H9 (cell line): ENCODE data around the gene INTS4. TPM values are rescaled to one million over a fixed set of nuclear protein-coding genes. Genes with fewer than 3 reads are reported as not detected.
A peak's percentile ranks its signal among the peaks of the same experiment; 100 is the strongest.

Source experiments
- DNase-seq: peaks from one replicate; pipeline ENCODE4 v3.0.0-alpha.2; 2017
- H2AFZ ChIP-seq: one replicate; pipeline ENCODE4 v1.6.1; 2013; ENCODE audit warnings: mild to moderate bottlenecking, low read length, control low read depth, moderate library complexity
- H2AK5ac ChIP-seq: 2 replicates; pipeline ENCODE4 v1.6.1; 2013; ENCODE audit warnings: low read length, control low read depth, mixed read lengths; ENCODE audit not compliant: insufficient read length
- H2BK120ac ChIP-seq: one replicate; pipeline ENCODE4 v1.6.1; 2013; ENCODE audit warnings: low read depth, mild to moderate bottlenecking, low read length, control low read depth, inconsistent platforms; ENCODE audit not compliant: poor library complexity, severe bottlenecking
- H2BK12ac ChIP-seq: 2 replicates; pipeline ENCODE4 v1.6.1; 2013; ENCODE audit warnings: low read length, control low read depth, mixed read lengths, low read depth; ENCODE audit not compliant: insufficient read length
- H2BK15ac ChIP-seq: 2 replicates; pipeline ENCODE4 v1.6.1; 2013; ENCODE audit warnings: low read depth, low read length, control low read depth
- H2BK20ac ChIP-seq: one replicate; pipeline ENCODE4 v1.6.1; 2013; ENCODE audit warnings: low read depth, mild to moderate bottlenecking, low read length, control low read depth, inconsistent platforms; ENCODE audit not compliant: poor library complexity, severe bottlenecking
- H2BK5ac ChIP-seq: 2 replicates; pipeline ENCODE4 v1.6.1; 2013; ENCODE audit warnings: low read length, control low read depth, mixed read lengths; ENCODE audit not compliant: insufficient read length
- H3K14ac ChIP-seq: 2 replicates; pipeline ENCODE4 v1.6.1; 2013; ENCODE audit warnings: low read length, control low read depth; ENCODE audit not compliant: insufficient read depth
- H3K18ac ChIP-seq: 2 replicates; pipeline ENCODE4 v1.6.1; 2013; ENCODE audit warnings: low read depth, mild to moderate bottlenecking, mixed read lengths, low read length, control low read depth; ENCODE audit not compliant: insufficient read length
- H3K23ac ChIP-seq: 2 replicates; pipeline ENCODE4 v1.6.1; 2013; ENCODE audit warnings: low read length, control low read depth, mixed read lengths, low read depth; ENCODE audit not compliant: insufficient read length
- H3K23me2 ChIP-seq: 2 replicates; pipeline ENCODE4 v1.6.1; 2013; ENCODE audit warnings: low read depth, mild to moderate bottlenecking, mixed read lengths, low read length, control low read depth; ENCODE audit not compliant: insufficient read length, poor library complexity, severe bottlenecking
- H3K27ac ChIP-seq: 2 replicates; pipeline ENCODE4 v1.5.1; 2013; ENCODE audit warnings: low read length, control low read depth, mixed read lengths, low read depth; ENCODE audit not compliant: insufficient read length
- H3K27me3 ChIP-seq: 2 replicates; pipeline ENCODE4 v1.6.1; 2013; ENCODE audit warnings: low read length, control low read depth, inconsistent platforms; ENCODE audit not compliant: insufficient read depth
- H3K4ac ChIP-seq: 2 replicates; pipeline ENCODE4 v1.6.1; 2013; ENCODE audit warnings: low read depth, mild to moderate bottlenecking, control low read depth, inconsistent platforms, low read length, moderate library complexity
- H3K4me1 ChIP-seq: 2 replicates; pipeline ENCODE4 v1.6.1; 2013; ENCODE audit warnings: low read length, control low read depth, inconsistent platforms; ENCODE audit not compliant: insufficient read depth
- H3K4me2 ChIP-seq: 2 replicates; pipeline ENCODE4 v1.6.1; 2013; ENCODE audit warnings: low read length, control low read depth, mixed read lengths; ENCODE audit not compliant: insufficient read length, insufficient read depth
- H3K56ac ChIP-seq: 2 replicates; pipeline ENCODE4 v1.6.1; 2013; ENCODE audit warnings: low read depth, mild to moderate bottlenecking, mixed read lengths, low read length, control low read depth; ENCODE audit not compliant: insufficient read length
- H3K79me1 ChIP-seq: 2 replicates; pipeline ENCODE4 v1.6.1; 2013; ENCODE audit warnings: low read depth, mild to moderate bottlenecking, moderate library complexity, low read length, control low read depth, inconsistent platforms; ENCODE audit not compliant: insufficient read depth, poor library complexity, severe bottlenecking
- H3K79me2 ChIP-seq: 2 replicates; pipeline ENCODE4 v1.6.1; 2013; ENCODE audit warnings: low read length, control low read depth, inconsistent platforms; ENCODE audit not compliant: insufficient read depth
- H3K9ac ChIP-seq: 2 replicates; pipeline ENCODE4 v1.6.1; 2013; ENCODE audit warnings: low read length, control low read depth, mixed read lengths; ENCODE audit not compliant: insufficient read length; ENCODE audit errors: extremely low read depth
- H3K9me3 ChIP-seq: one replicate; pipeline ENCODE4 v1.6.1; 2013; ENCODE audit warnings: low read depth, low read length, inconsistent platforms; ENCODE audit not compliant: control insufficient read depth
- H3T11ph ChIP-seq: one replicate; pipeline ENCODE4 v1.6.1; 2013; ENCODE audit warnings: mild to moderate bottlenecking, low read length, control low read depth, inconsistent platforms
- H4K20me1 ChIP-seq: one replicate; pipeline ENCODE4 v1.6.1; 2013; ENCODE audit not compliant: control insufficient read depth, insufficient read length, insufficient read depth
- H4K5ac ChIP-seq: 2 replicates; pipeline ENCODE4 v1.6.1; 2013; ENCODE audit warnings: low read depth, mild to moderate bottlenecking, mixed read lengths, low read length, control low read depth; ENCODE audit not compliant: insufficient read length
- H4K8ac ChIP-seq: replicated peaks from 2 replicates; pipeline ENCODE4 v1.6.1; 2013; ENCODE audit warnings: low read length, control low read depth, mixed read lengths, low read depth; ENCODE audit not compliant: insufficient read length
- H4K91ac ChIP-seq: 2 replicates; pipeline ENCODE4 v1.6.1; 2013; ENCODE audit warnings: low read depth, mild to moderate bottlenecking, moderate library complexity, mixed read lengths, low read length, control low read depth; ENCODE audit not compliant: insufficient read length
- H3K27ac Mint-ChIP-seq, 3 experiments: 2 replicates in 2 of 3; 3 replicates in 1 of 3; pipeline ENCODE4 v1.8.0; 2020 to 2021; ENCODE audit warnings: mixed read lengths in 3 of 3, mild to moderate bottlenecking in 1 of 3, moderate library complexity in 1 of 3
- H3K27me3 Mint-ChIP-seq: 2 replicates; pipeline ENCODE4 v1.8.0; 2021; ENCODE audit warnings: low read depth, mild to moderate bottlenecking, moderate library complexity, mixed read lengths
- H3K36me3 Mint-ChIP-seq, 3 experiments: 2 replicates in 2 of 3; 3 replicates in 1 of 3; pipeline ENCODE4 v1.8.0; 2020 to 2021; ENCODE audit warnings: low read depth in 3 of 3, mixed read lengths in 3 of 3; ENCODE audit not compliant: insufficient read depth in 1 of 3
- H3K4me1 Mint-ChIP-seq, 2 experiments: 2 replicates each; pipeline ENCODE4 v1.8.0; 2020; ENCODE audit warnings: mixed read lengths in 2 of 2
- H3K4me3 Mint-ChIP-seq, 2 experiments: 2 replicates in 1 of 2; 3 replicates in 1 of 2; pipeline ENCODE4 v1.8.0; 2020 to 2021; ENCODE audit warnings: mild to moderate bottlenecking in 2 of 2, mixed read lengths in 2 of 2, moderate library complexity in 1 of 2
- H3K9me3 Mint-ChIP-seq, 2 experiments: 2 replicates in 1 of 2; 3 replicates in 1 of 2; pipeline ENCODE4 v1.8.0; 2020; ENCODE audit warnings: mild to moderate bottlenecking in 2 of 2, mixed read lengths in 2 of 2, moderate library complexity in 1 of 2
- CTCF ChIP-seq: fragments of 200-600 bp; sonication (generic); conservative IDR thresholded peaks from 3 replicates; pipeline ENCODE4 v1.8.0; 2021; ENCODE audit warnings: antibody characterized with exemption, mild to moderate bottlenecking
- WGBS: extraction: QIAGEN DNeasy Blood & Tissue Kit; methylation state at CpG from one replicate; pipeline ENCODE4 v1.1.7; 2013; ENCODE audit warnings: missing lambda C conversion rate, low lambda C conversion rate, mixed read lengths; ENCODE audit not compliant: insufficient read length; ENCODE audit errors: extremely low coverage; 5-methylcytosine and 5-hydroxymethylcytosine counted together
- total RNA-seq: library from RNA; stranded (reverse); gene quantifications from 2 replicates; pipeline ENCODE4 v1.2.1, GENCODE V29; 2021

INTS4 gene
- total RNA-seq, 1 experiment from 2014 or later = 38.6 TPM

GRCh38 chr11:78023426-78023825 lies 29.0 kb upstream of the INTS4 start:
- H3K36me3 Mint-ChIP-seq = peaks cover 0 to 4% (median 0%) of the 10 kb centered on the region in 3 experiments; a peak in 2 of 7 replicates

More at GRCh38 chr11:78023426-78023825, 29.0 kb upstream of the INTS4 start:
- Mint-ChIP-seq H3K4me1 (peaks cover 27% of the 10 kb centered on the region in 2 experiments), H3K27me3 (no peaks in the 10 kb centered on the region), H3K27ac (peak overlapping the region in 1 of 3 experiments; percentile 22; a peak in 2 of 7 replicates), H3K9me3 (peaks cover 0 to 5% of the 10 kb centered on the region in 2 experiments; a peak in 2 of 5 replicates), H3K4me3 (peak overlapping the region; percentile 87)
- H2BK20ac ChIP-seq = no peak overlapping the region
- H4K5ac ChIP-seq = no peak overlapping the region
- no peak for DNase-seq
- no peak overlapping the region for H3K18ac ChIP-seq
- no peak overlapping the region for H2AK5ac ChIP-seq
- no peak overlapping the region for H3K23ac ChIP-seq
- H3K4ac ChIP-seq = no peak overlapping the region
- no peak overlapping the region for H3K27ac ChIP-seq
- H3T11ph ChIP-seq = no peak overlapping the region
- H2AFZ ChIP-seq = no peak overlapping the region
- no peaks in the 10 kb centered on the region for H4K20me1 ChIP-seq
- H3K56ac ChIP-seq = no peak overlapping the region
- H2BK12ac ChIP-seq = no peak overlapping the region
- H3K14ac ChIP-seq = no peak overlapping the region
- H4K8ac ChIP-seq = no peak overlapping the region
- H4K91ac ChIP-seq = no peak overlapping the region
- H3K9ac ChIP-seq = peak overlapping the region; percentile 46
- peak overlapping the region; percentile 76 for H3K4me2 ChIP-seq
- no peaks in the 10 kb centered on the region for H3K27me3 ChIP-seq
- no peak overlapping the region for H2BK15ac ChIP-seq
- H3K4me1 ChIP-seq = peaks cover 3% of the 10 kb centered on the region; the same call in 1 of the 2 replicates
- H2BK5ac ChIP-seq = no peak overlapping the region
- no peak for TF ChIP-seq CTCF
- peaks cover 10% of the 10 kb centered on the region for H3K23me2 ChIP-seq
- no peaks in the 10 kb centered on the region for H3K79me1 ChIP-seq
- no peaks in the 10 kb centered on the region for H3K79me2 ChIP-seq
- no CpG with 5 or more reads among the region's 7 CpGs for WGBS
- H3K9me3 ChIP-seq = no peaks in the 10 kb centered on the region
- H2BK120ac ChIP-seq = no peak overlapping the region
